DND-41 (cell line): ENCODE measurements around the gene PPM1M.

Experiments
- ATAC-seq: fragments of 200-7000 bp; cut with Tn5 transposase; 3 replicates; pipeline ENCODE4 v1.9.1; 2021; ENCODE audit warnings: low read depth; ENCODE audit not compliant: insufficient read depth
- DNase-seq: peaks from one replicate; pipeline ENCODE4 v3.0.0-alpha.2; 2020
- H2AFZ ChIP-seq: 2 replicates; pipeline ENCODE4 v1.6.0; 2012; ENCODE audit warnings: low read depth, low read length
- H3K27ac ChIP-seq: 2 replicates; pipeline ENCODE4 v1.5.1; 2012; ENCODE audit warnings: low read length, inconsistent platforms
- H3K27me3 ChIP-seq: fragments of 200-600 bp; sonication (generic); 2 replicates; pipeline ENCODE4 v1.6.0; 2012; ENCODE audit warnings: low read length, mild to moderate bottlenecking, inconsistent platforms; ENCODE audit not compliant: insufficient read depth, poor library complexity
- H3K36me3 ChIP-seq: 2 replicates; pipeline ENCODE4 v1.5.1; 2012; ENCODE audit warnings: low read length, inconsistent platforms; ENCODE audit not compliant: insufficient read depth
- H3K4me1 ChIP-seq: 2 replicates; pipeline ENCODE4 v1.5.1; 2012; ENCODE audit warnings: mild to moderate bottlenecking, low read length; ENCODE audit not compliant: insufficient read depth
- H3K4me2 ChIP-seq: 2 replicates; pipeline ENCODE4 v1.6.0; 2012; ENCODE audit warnings: mild to moderate bottlenecking, moderate library complexity, low read length, inconsistent platforms; ENCODE audit not compliant: insufficient read depth
- H3K4me3 ChIP-seq, 2 experiments: fragments of 200-600 bp in 1 of 2; shearing (Covaris generic) in 1 of 2; 2 replicates each; pipeline ENCODE4 v1.5.1; 2012 to 2016; ENCODE audit warnings: inconsistent platforms in 2 of 2, low read length in 2 of 2, mild to moderate bottlenecking in 2 of 2, low read depth in 1 of 2, moderate library complexity in 1 of 2
- H3K79me2 ChIP-seq: 2 replicates; pipeline ENCODE4 v1.6.0; 2012; ENCODE audit warnings: low read length, inconsistent platforms; ENCODE audit not compliant: insufficient read depth
- H3K9ac ChIP-seq: 2 replicates; pipeline ENCODE4 v1.6.0; 2012; ENCODE audit warnings: low read depth, mild to moderate bottlenecking, inconsistent platforms, low read length, moderate library complexity
- H3K9me3 ChIP-seq: 2 replicates; pipeline ENCODE4 v1.5.1; 2012; ENCODE audit warnings: low read length, moderate library complexity, mild to moderate bottlenecking, inconsistent platforms; ENCODE audit not compliant: insufficient read depth, severe bottlenecking
- H4K20me1 ChIP-seq: 2 replicates; pipeline ENCODE4 v1.6.0; 2012; ENCODE audit warnings: low read length; ENCODE audit not compliant: insufficient read depth
- EZH2 ChIP-seq: IDR thresholded peaks from 3 replicates; pipeline ENCODE4 v1.6.1; 2012; ENCODE audit warnings: borderline replicate concordance, low read depth, mild to moderate bottlenecking, moderate library complexity, low read length, inconsistent platforms; ENCODE audit not compliant: severe bottlenecking
- TF ChIP-seq, protein P1 (sequence below): IDR thresholded peaks from 2 replicates; pipeline ENCODE4 v1.5.1; 2012; ENCODE audit warnings: borderline replicate concordance, low read length, moderate library complexity, mild to moderate bottlenecking; ENCODE audit not compliant: poor library complexity, severe bottlenecking; ENCODE audit errors: extremely low read depth

The PPM1M gene

DNA sequence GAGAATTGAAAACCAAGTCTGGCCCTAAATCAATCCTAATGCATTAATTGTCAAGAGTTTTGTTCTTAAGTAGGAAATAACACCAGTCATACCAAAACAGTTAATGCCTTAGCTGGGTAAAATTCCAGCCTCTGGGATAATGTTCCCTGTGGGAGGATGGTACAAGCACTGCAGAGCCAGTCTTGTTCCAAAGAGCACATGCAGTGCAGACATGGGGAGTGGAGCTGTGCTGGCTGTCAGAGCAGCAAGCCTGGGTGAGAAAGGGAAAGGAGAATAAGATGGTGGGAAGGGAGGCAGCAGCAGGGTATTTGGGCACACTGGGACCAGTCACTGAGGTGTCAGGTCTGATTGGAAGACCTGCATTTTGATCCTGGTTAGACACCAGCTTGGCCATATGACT, 35.5 kb upstream of the PPM1M start:
- Histone ChIP-seq H3K36me3 (peaks cover 95% of the 10 kb centered on the region), H3K4me3 (no peak overlapping the region), H3K9me3 (no peaks in the 10 kb centered on the region), H4K20me1 (no peaks in the 10 kb centered on the region; the same call in 1 of the 2 replicates), H3K79me2 (no peaks in the 10 kb centered on the region), H3K4me1 (no peaks in the 10 kb centered on the region), H3K27me3 (no peaks in the 10 kb centered on the region), H2AFZ (no peak overlapping the region), H3K4me2 (no peak overlapping the region), H3K27ac (no peak overlapping the region), H3K9ac (no peak overlapping the region)
- TF ChIP-seq, protein P1, sequence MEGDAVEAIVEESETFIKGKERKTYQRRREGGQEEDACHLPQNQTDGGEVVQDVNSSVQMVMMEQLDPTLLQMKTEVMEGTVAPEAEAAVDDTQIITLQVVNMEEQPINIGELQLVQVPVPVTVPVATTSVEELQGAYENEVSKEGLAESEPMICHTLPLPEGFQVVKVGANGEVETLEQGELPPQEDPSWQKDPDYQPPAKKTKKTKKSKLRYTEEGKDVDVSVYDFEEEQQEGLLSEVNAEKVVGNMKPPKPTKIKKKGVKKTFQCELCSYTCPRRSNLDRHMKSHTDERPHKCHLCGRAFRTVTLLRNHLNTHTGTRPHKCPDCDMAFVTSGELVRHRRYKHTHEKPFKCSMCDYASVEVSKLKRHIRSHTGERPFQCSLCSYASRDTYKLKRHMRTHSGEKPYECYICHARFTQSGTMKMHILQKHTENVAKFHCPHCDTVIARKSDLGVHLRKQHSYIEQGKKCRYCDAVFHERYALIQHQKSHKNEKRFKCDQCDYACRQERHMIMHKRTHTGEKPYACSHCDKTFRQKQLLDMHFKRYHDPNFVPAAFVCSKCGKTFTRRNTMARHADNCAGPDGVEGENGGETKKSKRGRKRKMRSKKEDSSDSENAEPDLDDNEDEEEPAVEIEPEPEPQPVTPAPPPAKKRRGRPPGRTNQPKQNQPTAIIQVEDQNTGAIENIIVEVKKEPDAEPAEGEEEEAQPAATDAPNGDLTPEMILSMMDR: no peak
- no peak for TF ChIP-seq EZH2
- DNase-seq: no peak
- ATAC-seq: no peak

DNA sequence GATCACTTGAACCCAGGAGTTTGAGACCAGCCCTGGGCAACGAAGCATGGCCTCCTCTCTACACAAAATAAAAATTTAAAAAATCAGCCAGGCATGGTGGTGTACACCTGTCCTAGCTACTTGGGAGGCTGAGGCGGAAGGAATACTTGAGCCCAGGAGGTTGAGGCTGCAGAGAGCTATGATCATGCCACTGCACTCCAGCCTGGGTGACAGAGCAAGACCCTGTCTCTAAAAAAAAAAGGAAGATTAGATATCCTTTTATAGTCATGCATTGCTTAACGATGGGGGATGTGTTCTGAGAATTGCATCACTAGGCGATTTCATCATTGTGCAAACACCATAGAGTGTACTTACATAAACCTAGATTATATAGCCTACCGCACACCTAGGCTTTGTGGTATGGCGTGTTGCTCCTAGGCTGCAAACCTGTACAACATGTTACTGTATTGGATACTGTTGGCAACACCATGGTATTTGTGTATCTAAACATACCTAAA, 35.0 kb upstream of the PPM1M start:
- Histone ChIP-seq H2AFZ (no peak overlapping the region), H3K4me1 (no peaks in the 10 kb centered on the region), H3K79me2 (no peaks in the 10 kb centered on the region), H3K9ac (no peak overlapping the region), H3K27me3 (no peaks in the 10 kb centered on the region), H3K36me3 (peaks cover 95% of the 10 kb centered on the region), H3K4me2 (no peak overlapping the region), H3K27ac (no peak overlapping the region), H3K4me3 (no peak overlapping the region), H3K9me3 (no peaks in the 10 kb centered on the region), H4K20me1 (no peaks in the 10 kb centered on the region; the same call in 1 of the 2 replicates)
- TF ChIP-seq, protein P1: no peak
- TF ChIP-seq EZH2: no peak
- ATAC-seq: no peak
- no peak for DNase-seq

DNA sequence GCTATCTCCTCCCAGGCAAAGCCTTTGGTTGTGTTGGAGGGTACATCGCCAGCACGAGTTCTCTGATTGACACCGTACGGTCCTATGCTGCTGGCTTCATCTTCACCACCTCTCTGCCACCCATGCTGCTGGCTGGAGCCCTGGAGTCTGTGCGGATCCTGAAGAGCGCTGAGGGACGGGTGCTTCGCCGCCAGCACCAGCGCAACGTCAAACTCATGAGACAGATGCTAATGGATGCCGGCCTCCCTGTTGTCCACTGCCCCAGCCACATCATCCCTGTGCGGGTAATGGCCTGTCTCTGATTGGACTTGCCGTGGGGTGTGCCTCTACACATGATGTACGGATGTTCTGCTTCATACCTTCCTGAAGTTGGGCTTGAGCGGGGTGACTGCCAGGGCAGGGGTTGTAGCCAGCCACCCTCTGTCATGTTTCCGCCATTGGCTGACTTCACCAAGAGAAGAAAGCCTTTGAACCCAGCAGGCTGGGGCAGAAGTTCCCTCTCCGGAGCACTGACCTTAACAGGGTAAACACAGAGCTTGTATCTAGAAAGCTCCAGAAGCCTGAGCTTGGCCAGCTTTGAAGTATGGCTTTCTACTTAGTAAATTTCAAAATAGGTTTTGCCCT, 34.2 kb upstream of the PPM1M start:
- H3K79me2 ChIP-seq: no peaks in the 10 kb centered on the region
- no peaks in the 10 kb centered on the region for H3K27me3 ChIP-seq
- H2AFZ ChIP-seq: no peak overlapping the region
- peaks cover 90% of the 10 kb centered on the region for H3K36me3 ChIP-seq
- no peak overlapping the region for H3K27ac ChIP-seq
- DNase-seq (no peak), ATAC-seq (no peak)
- H3K9ac ChIP-seq: no peak overlapping the region
- H3K4me2 ChIP-seq: no peak overlapping the region
- no peak overlapping the region for H3K4me3 ChIP-seq
- H3K9me3 ChIP-seq: no peaks in the 10 kb centered on the region
- no peaks in the 10 kb centered on the region; the same call in 1 of the 2 replicates for H4K20me1 ChIP-seq
- H3K4me1 ChIP-seq: no peaks in the 10 kb centered on the region
- TF ChIP-seq EZH2: no peak
- TF ChIP-seq, protein P1: no peak
